Measurements from ENCODE around the gene CLSTN1. TPM values are rescaled to one million over a fixed set of nuclear protein-coding genes. Genes with fewer than 3 reads are reported as not detected.

Gene CLSTN1
- total RNA-seq, 3 donors from 2014 or later (not counting 1 experiment from before 2014, with no cell fraction given): 83.1 to 114 (median 94.5) TPM

DNA sequence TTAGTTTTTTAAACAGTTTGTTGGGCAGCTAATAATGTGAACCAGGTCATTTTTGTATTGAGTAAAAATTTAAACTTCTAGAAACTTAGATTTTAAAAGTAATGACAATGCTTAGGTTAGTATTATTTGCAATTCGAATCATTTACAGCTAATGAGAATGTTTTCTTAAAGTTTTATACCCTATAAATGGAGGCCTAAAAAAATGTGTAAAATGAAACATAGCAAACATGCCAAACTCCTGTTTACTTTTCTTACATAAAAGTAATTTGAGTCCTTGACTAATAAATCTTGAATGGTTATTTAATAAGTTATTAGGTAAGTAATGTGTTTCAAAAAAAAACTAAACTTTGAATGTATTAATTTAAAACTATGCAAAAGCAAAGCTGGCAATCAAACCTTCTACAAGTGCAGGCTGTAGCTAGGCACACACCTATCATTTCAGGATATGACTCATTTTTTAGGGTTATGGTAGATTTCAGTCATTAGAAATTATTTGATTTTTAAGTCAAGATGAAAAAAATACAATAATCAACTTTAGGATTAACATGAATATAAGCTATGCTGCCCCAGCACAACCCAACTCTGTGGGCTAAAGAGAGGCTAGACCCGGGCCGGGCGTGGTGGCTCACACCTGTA lies 41.5 kb downstream of the CLSTN1 start:
- Histone ChIP-seq H3K27me3 (ENCODE audit: control insufficient read depth, insufficient read depth, low read length) (no peaks in the 10 kb centered on the region), H3K36me3 (ENCODE audit: control insufficient read depth, insufficient read depth, low read length) (no peaks in the 10 kb centered on the region), H3K4me1 (ENCODE audit: control insufficient read depth, insufficient read depth, low read length) (peaks cover 7% of the 10 kb centered on the region), H3K27ac (ENCODE audit: low read length) (no peak overlapping the region), H3K4me3 (ENCODE audit: low read length) (no peak overlapping the region), H3K9me3 (ENCODE audit: control insufficient read depth, insufficient read depth, low read length) (no peaks in the 10 kb centered on the region)
- DNase-seq: no peak
- intact Hi-C loops (cut with micrococcal nuclease): no loop called here
- no peak for ATAC-seq
- H3K4me3 Mint-ChIP-seq: no peak overlapping the region
- TF ChIP-seq, protein P1, sequence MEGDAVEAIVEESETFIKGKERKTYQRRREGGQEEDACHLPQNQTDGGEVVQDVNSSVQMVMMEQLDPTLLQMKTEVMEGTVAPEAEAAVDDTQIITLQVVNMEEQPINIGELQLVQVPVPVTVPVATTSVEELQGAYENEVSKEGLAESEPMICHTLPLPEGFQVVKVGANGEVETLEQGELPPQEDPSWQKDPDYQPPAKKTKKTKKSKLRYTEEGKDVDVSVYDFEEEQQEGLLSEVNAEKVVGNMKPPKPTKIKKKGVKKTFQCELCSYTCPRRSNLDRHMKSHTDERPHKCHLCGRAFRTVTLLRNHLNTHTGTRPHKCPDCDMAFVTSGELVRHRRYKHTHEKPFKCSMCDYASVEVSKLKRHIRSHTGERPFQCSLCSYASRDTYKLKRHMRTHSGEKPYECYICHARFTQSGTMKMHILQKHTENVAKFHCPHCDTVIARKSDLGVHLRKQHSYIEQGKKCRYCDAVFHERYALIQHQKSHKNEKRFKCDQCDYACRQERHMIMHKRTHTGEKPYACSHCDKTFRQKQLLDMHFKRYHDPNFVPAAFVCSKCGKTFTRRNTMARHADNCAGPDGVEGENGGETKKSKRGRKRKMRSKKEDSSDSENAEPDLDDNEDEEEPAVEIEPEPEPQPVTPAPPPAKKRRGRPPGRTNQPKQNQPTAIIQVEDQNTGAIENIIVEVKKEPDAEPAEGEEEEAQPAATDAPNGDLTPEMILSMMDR (IDR thresholded peaks at IDR 0.05): no peak
- H3K4me1 Mint-ChIP-seq: peaks cover 16% of the 10 kb centered on the region in 2 donors
- no peaks in the 10 kb centered on the region for H3K9me3 Mint-ChIP-seq
- whole genome bisulfite sequencing (ENCODE audit: insufficient coverage): 94% methylated on average over 3 of the region's 4 CpGs
- H3K36me3 Mint-ChIP-seq: no peaks in the 10 kb centered on the region
- H3K27ac Mint-ChIP-seq: peak overlapping the region in 1 of 2 donors; percentile 27
- H3K27me3 Mint-ChIP-seq (ENCODE audit: low read depth in 2 of 2): no peaks in the 10 kb centered on the region

DNA sequence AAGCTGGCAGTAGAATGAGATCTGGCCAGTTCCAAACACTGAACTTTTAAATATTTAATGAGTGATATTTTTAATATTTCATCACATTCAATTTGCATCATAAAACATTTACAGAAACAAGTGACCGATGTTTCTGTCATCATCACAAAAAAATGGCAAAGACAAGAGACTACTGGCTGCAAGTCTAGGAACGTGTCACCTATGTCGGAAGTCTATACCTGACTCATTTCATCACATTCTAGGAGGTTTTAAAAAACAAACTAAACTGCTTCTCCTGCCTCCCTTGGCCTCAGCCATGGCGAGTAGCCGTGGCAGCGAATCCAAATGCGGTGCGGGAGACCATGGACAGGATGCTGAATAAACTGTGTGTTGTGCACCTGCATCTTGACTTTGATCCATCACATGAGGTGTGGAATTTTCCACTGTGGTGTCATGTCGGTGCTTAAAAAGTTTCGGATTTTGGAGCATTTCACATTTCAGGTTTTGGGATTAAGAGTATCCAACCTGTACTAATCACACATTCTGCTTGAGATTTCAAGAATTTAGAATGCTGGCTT lies 43.1 kb downstream of the CLSTN1 start:
- no peaks in the 10 kb centered on the region for H3K9me3 ChIP-seq (ENCODE audit: control insufficient read depth, insufficient read depth, low read length)
- H3K36me3 ChIP-seq (ENCODE audit: control insufficient read depth, insufficient read depth, low read length): no peaks in the 10 kb centered on the region
- H3K27ac ChIP-seq (ENCODE audit: low read length): no peak overlapping the region
- H3K27me3 ChIP-seq (ENCODE audit: control insufficient read depth, insufficient read depth, low read length): no peaks in the 10 kb centered on the region
- H3K27me3 Mint-ChIP-seq (ENCODE audit: low read depth in 2 of 2): no peaks in the 10 kb centered on the region
- ATAC-seq (no peak), DNase-seq (no peak)
- intact Hi-C loops (cut with micrococcal nuclease): no loop called here
- no peak overlapping the region for H3K4me3 Mint-ChIP-seq
- peaks cover 11 to 20% of the 10 kb centered on the region in 2 donors for H3K4me1 Mint-ChIP-seq
- 92% methylated on average over 10 of the region's 10 CpGs for WGBS (ENCODE audit: insufficient coverage)
- no peaks in the 10 kb centered on the region for H3K4me1 ChIP-seq (ENCODE audit: control insufficient read depth, insufficient read depth, low read length)
- TF ChIP-seq, protein P1 (IDR thresholded peaks at IDR 0.05): no peak
- no peaks in the 10 kb centered on the region for H3K36me3 Mint-ChIP-seq
- H3K4me3 ChIP-seq (ENCODE audit: low read length): no peak overlapping the region
- H3K9me3 Mint-ChIP-seq: no peaks in the 10 kb centered on the region
- H3K27ac Mint-ChIP-seq: no peak overlapping the region

DNA sequence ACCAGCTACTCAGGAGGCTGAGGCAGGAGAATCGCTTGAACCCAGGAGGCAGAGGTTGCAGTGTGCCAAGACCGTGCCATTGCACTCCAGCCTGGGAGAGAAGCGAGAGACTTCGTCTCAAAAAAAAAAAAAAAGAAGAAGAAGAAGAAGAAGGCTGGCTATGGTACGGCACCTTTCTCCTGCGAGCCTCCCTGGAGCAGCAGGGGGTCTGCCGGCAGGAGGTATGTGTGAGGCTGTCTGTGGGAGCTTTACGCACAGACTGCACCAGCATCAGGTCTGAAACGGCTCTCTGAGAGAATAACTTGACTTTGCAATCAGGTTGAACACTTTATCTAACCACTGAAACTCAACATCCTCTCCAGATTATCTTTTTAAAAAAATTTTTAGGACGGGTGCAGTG lies 44.9 kb downstream of the CLSTN1 start:
- DNase-seq: no peak
- Histone ChIP-seq H3K9me3 (ENCODE audit: control insufficient read depth, insufficient read depth, low read length) (no peaks in the 10 kb centered on the region), H3K36me3 (ENCODE audit: control insufficient read depth, insufficient read depth, low read length) (no peaks in the 10 kb centered on the region), H3K27ac (ENCODE audit: low read length) (no peak overlapping the region), H3K4me1 (ENCODE audit: control insufficient read depth, insufficient read depth, low read length) (no peaks in the 10 kb centered on the region), H3K27me3 (ENCODE audit: control insufficient read depth, insufficient read depth, low read length) (no peaks in the 10 kb centered on the region), H3K4me3 (ENCODE audit: low read length) (no peak overlapping the region)
- intact Hi-C loops (cut with micrococcal nuclease): no loop called here
- H3K27ac Mint-ChIP-seq: no peak overlapping the region
- TF ChIP-seq, protein P1 (IDR thresholded peaks at IDR 0.05): no peak
- ATAC-seq: no peak
- H3K4me3 Mint-ChIP-seq: no peak overlapping the region
- WGBS (ENCODE audit: insufficient coverage): 94% methylated on average over 10 of the region's 10 CpGs
- peaks cover 11 to 20% of the 10 kb centered on the region in 2 donors for H3K4me1 Mint-ChIP-seq
- no peaks in the 10 kb centered on the region for H3K9me3 Mint-ChIP-seq
- no peaks in the 10 kb centered on the region for H3K27me3 Mint-ChIP-seq (ENCODE audit: low read depth in 2 of 2)
- H3K36me3 Mint-ChIP-seq: no peaks in the 10 kb centered on the region

DNA sequence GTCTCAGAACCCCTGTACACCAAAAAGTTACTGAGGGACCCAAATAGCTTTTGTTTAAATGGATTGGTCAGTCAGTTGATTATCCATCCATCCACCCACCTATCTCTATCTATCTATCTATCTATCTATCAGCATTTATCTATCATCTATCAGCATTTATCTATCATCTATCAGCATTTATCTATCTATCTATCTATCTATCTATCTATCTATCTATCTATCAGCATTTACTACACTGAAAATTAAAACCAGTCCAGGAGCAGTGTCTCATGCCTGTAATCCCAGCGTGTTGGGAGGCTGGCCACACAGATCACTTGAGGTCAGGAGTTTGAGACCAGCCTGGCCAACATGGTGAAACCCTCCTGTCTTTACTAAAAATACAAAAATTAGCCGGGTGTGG lies 47.1 kb downstream of the CLSTN1 start:
- no peak for DNase-seq
- H3K4me1 Mint-ChIP-seq: peaks cover 11 to 20% of the 10 kb centered on the region in 2 donors
- no peak for ATAC-seq
- Histone ChIP-seq H3K27ac (ENCODE audit: low read length) (no peak overlapping the region), H3K9me3 (ENCODE audit: control insufficient read depth, insufficient read depth, low read length) (no peaks in the 10 kb centered on the region), H3K27me3 (ENCODE audit: control insufficient read depth, insufficient read depth, low read length) (no peaks in the 10 kb centered on the region), H3K36me3 (ENCODE audit: control insufficient read depth, insufficient read depth, low read length) (peaks cover 11% of the 10 kb centered on the region), H3K4me1 (ENCODE audit: control insufficient read depth, insufficient read depth, low read length) (no peaks in the 10 kb centered on the region), H3K4me3 (ENCODE audit: low read length) (no peak overlapping the region)
- H3K4me3 Mint-ChIP-seq: no peak overlapping the region
- TF ChIP-seq, protein P1 (IDR thresholded peaks at IDR 0.05): no peak
- H3K27ac Mint-ChIP-seq: no peak overlapping the region
- 100% methylated on average over 2 of the region's 2 CpGs for WGBS (ENCODE audit: insufficient coverage)
- no peaks in the 10 kb centered on the region for H3K9me3 Mint-ChIP-seq
- intact Hi-C loops (cut with micrococcal nuclease): no loop called here
- H3K27me3 Mint-ChIP-seq (ENCODE audit: low read depth in 2 of 2): no peaks in the 10 kb centered on the region
- H3K36me3 Mint-ChIP-seq: no peaks in the 10 kb centered on the region

Measured in natural killer cell (primary cell).